Heart left ventricle (tissue), 16 donors: ENCODE data around the gene KRTAP5-8. TPM values are rescaled to one million over a fixed set of nuclear protein-coding genes. Genes with fewer than 3 reads are reported as not detected.
"Not testable (repeated sequence)": the region's sequence is repeated elsewhere in the genome, so short reads cannot be mapped to it uniquely, and the experiment has no call there.

Source experiments
- ATAC-seq, 4 donors: fragments of 200-7000 bp; cut with Tn5 transposase; one replicate each; pipeline ENCODE4 v1.9.1; 2020 to 2022; ENCODE audit warnings: moderate library complexity in 4 of 4, mild to moderate bottlenecking in 3 of 4, moderate number of reproducible peaks in 1 of 4
- DNase-seq, 5 donors: peaks; one replicate each; pipeline ENCODE4 v3.0.0-alpha.2; 2020
- H3K27ac ChIP-seq, 12 donors: fragments of 200-600 bp; sonication (generic) in 4 of 12; one replicate each; pipeline versions ENCODE4 v1.5.0 to v1.8.0; 2016 to 2022; ENCODE audit warnings: mild to moderate bottlenecking in 2 of 12
- H3K27me3 ChIP-seq, 9 donors: fragments of 200-600 bp; sonication (generic) in 2 of 9; one replicate each; pipeline versions ENCODE4 v1.5.1 to v1.8.0; 2016 to 2022; ENCODE audit warnings: mild to moderate bottlenecking in 3 of 9
- H3K36me3 ChIP-seq, 9 donors: fragments of 200-600 bp; sonication (generic) in 2 of 9; one replicate each; pipeline versions ENCODE4 v1.5.0 to v1.8.0; 2018 to 2022; ENCODE audit warnings: mild to moderate bottlenecking in 2 of 9
- H3K4me1 ChIP-seq, 12 donors: fragments of 200-600 bp; sonication (generic) in 4 of 12; one replicate each; pipeline versions ENCODE4 v1.5.0 to v1.8.0; 2016 to 2022; ENCODE audit warnings: mild to moderate bottlenecking in 3 of 12
- H3K4me3 ChIP-seq, 12 donors: fragments of 200-600 bp; sonication (generic) in 4 of 12; one replicate each; pipeline versions ENCODE4 v1.5.0 to v1.8.0; 2017 to 2022; ENCODE audit warnings: mild to moderate bottlenecking in 9 of 12, moderate library complexity in 4 of 12
- H3K9me3 ChIP-seq, 12 donors: fragments of 200-600 bp; sonication (generic) in 4 of 12; one replicate each; pipeline versions ENCODE4 v1.5.0 to v1.8.0; 2016 to 2022; ENCODE audit warnings: mild to moderate bottlenecking in 1 of 12
- CTCF ChIP-seq, 12 donors: fragments of 200-600 bp; sonication (generic) in 4 of 12; IDR thresholded peaks; one replicate each; pipeline versions ENCODE4 v1.5.0 to v1.8.0; 2018 to 2022; ENCODE audit warnings: antibody characterized with exemption in 12 of 12, mild to moderate bottlenecking in 5 of 12
- POLR2A ChIP-seq, 2 donors: fragments of 450-650 bp; IDR thresholded peaks; one replicate each; pipeline ENCODE4 v1.6.1; 2017; ENCODE audit warnings: antibody characterized with exemption in 2 of 2, mild to moderate bottlenecking in 2 of 2, moderate library complexity in 2 of 2
- WGBS, 4 donors: extraction: QIAGEN DNeasy Blood & Tissue Kit in 2 of 4; methylation state at CpG; one replicate each; pipeline versions ENCODE4 v1.1.5 to v1.1.7; 2013 to 2018; 5-methylcytosine and 5-hydroxymethylcytosine counted together
- intact Hi-C, 10 donors: fragments of 100-400 bp; cut with DNase I; formaldehyde crosslinking; loops; one replicate each; pipeline versions ENCODE4 v1.11.1 to v1.14.2; 2022
- polyA plus RNA-seq, 2 donors: library from polyadenylated mRNA; stranded (reverse); fragments of 200-250 nt; gene quantifications; one replicate each; pipeline ENCODE4 v1.2.3, GENCODE V29; 2013
- total RNA-seq, 9 donors: library from RNA; depleted of rRNA in 2 of 9; stranded (reverse); fragments of >200 nt in 2 of 9; fragmentation: NEBNext Ultra II Directional in 3 of 9; extraction: Animal tissue kit (Norgen Biotek cat#: 25700) in 3 of 9; gene quantifications; one replicate each; pipeline versions ENCODE4 v1.1.0 to v1.2.4, GENCODE V29; 2016 to 2023
- donor health status: ischemic (EF 13 %, LVEDD 7.1; RV severe dilation, severe dysfunction).
- donor health status: healthy with polysubstance abuse.
- donor health status: DM: no; HTN: yes; CAD: no.
- donor health status: DM: no; HTN: no; CAD: no.
- donor health status: ischemic (EF 25% LVEDD 6.9; RV normal size, moderate dysfunction).
- donor health status: ischemic (EF 25% LVEDD 5.7; RV mildly dilated, moderate dysfunction).
- donor health status: healthy.
- donor health status: DM: yes; HTN: yes; CAD: no.
- donor health status: ischemic (EF 35%, LVEDD 5.7; RV mildly dilated, moderate dysfunction).
- donor health status: nonischemic (EF 11% LVEDD 7.7; RV severe dilation, severe dysfunction).
- donor health status: DM: yes; HTN: yes; CAD: no.
- donor health status: PGD.
- donor health status: ischemic (EF 29% LVEDD 5.4; RV normal size, mild dysfunction).
- donor health status: nonischemic (EF 23%, LVEDD 6.1; RV moderate dilation, normal function).

KRTAP5-8 gene
- total and polyA plus RNA-seq, 11 donors: 0.19 TPM; not detected in 10

GRCh38 chr11:71572811-71573210 lies 35.0 kb downstream of the KRTAP5-8 start:
- no peaks in the 10 kb centered on the region for H3K36me3 ChIP-seq
- 75 to 82% (median 79%) methylated on average over 11 of the region's 11 CpGs for WGBS, 4 donors
- peaks cover 0 to 40% (median 0%) of the 10 kb centered on the region in 9 donors for H3K27me3 ChIP-seq
- intact Hi-C loops: no loop called here
- no peak overlapping the region for H3K27ac ChIP-seq
- H3K9me3 ChIP-seq: no peaks in the 10 kb centered on the region
- peak in 1 of 4 donors; percentile 36 for ATAC-seq
- no peaks in the 10 kb centered on the region for H3K4me1 ChIP-seq
- DNase-seq: no peak
- H3K4me3 ChIP-seq: no peak overlapping the region
- TF ChIP-seq POLR2A (IDR thresholded peaks at IDR 0.05): no peak
- no peak for TF ChIP-seq CTCF (IDR thresholded peaks at IDR 0.05)

GRCh38 chr11:71574418-71574817 lies 36.6 kb downstream of the KRTAP5-8 start:
- Histone ChIP-seq H3K27me3 (peaks cover 0 to 35% (median 0%) of the 10 kb centered on the region in 9 donors), H3K27ac (no peak overlapping the region), H3K4me3 (no peak overlapping the region), H3K9me3 (no peaks in the 10 kb centered on the region), H3K4me1 (no peaks in the 10 kb centered on the region), H3K36me3 (no peaks in the 10 kb centered on the region)
- WGBS, 4 donors: 72 to 74% (median 73%) methylated on average over 5 of the region's 5 CpGs
- TF ChIP-seq POLR2A (IDR thresholded peaks at IDR 0.05) (no peak), CTCF (IDR thresholded peaks at IDR 0.05) (no peak)
- no peak for DNase-seq
- intact Hi-C loops: no loop called here
- ATAC-seq: no peak

GRCh38 chr11:71575723-71576424 lies 38.0 kb downstream of the KRTAP5-8 start:
- TF ChIP-seq POLR2A (IDR thresholded peaks at IDR 0.05) (no peak), CTCF (IDR thresholded peaks at IDR 0.05) (no peak)
- intact Hi-C loops: no loop called here
- Histone ChIP-seq H3K9me3 (no peaks in the 10 kb centered on the region), H3K36me3 (no peaks in the 10 kb centered on the region), H3K27me3 (peaks cover 0 to 35% (median 0%) of the 10 kb centered on the region in 9 donors), H3K27ac (no peak overlapping the region), H3K4me3 (no peak overlapping the region), H3K4me1 (peaks cover 0 to 6% (median 0%) of the 10 kb centered on the region in 12 donors)
- no peak for ATAC-seq
- 79 to 90% (median 82%) methylated on average over 4 of the region's 4 CpGs for WGBS, 4 donors
- no peak for DNase-seq

- H3K27me3 ChIP-seq: peaks cover 0 to 31% (median 0%) of the 10 kb centered on the region in 9 donors
- ATAC-seq: not testable (repeated sequence)
Measured at GRCh38 chr11:71576688-71577465, 39.1 kb downstream of the KRTAP5-8 start.

More at GRCh38 chr11:71576688-71577465, 39.1 kb downstream of the KRTAP5-8 start:
- H3K9me3 ChIP-seq, DNase-seq, H3K36me3 ChIP-seq, H3K27ac ChIP-seq, H3K4me1 ChIP-seq, H3K4me3 ChIP-seq, intact Hi-C loops: not testable (repeated sequence)
- 89 to 92% (median 91%) methylated on average over 38 to 41 of the region's 41 CpGs for WGBS, 4 donors
